SH-SY5Y (cell line): ENCODE data around the gene ATP9B.

Experiments used
- GATA2 ChIP-seq: IDR thresholded peaks from 2 replicates; pipeline ENCODE4 v1.6.1; 2011; ENCODE audit warnings: mild to moderate bottlenecking, low read depth, low read length
- GATA3 ChIP-seq: IDR thresholded peaks from 2 replicates; pipeline ENCODE4 v1.6.1; 2011; ENCODE audit warnings: low read depth, mild to moderate bottlenecking, low read length, moderate library complexity

- TF ChIP-seq GATA2 (no peak), GATA3 (no peak)
These were observed 263.5 kb downstream of the ATP9B start for GRCh38 chr18:79332646-79333045.
